ENCODE data around the gene FGF4.

Gene FGF4

GRCh38 chr11:69726481-69726880, 48.7 kb downstream of the FGF4 start:
- DNase-seq (ENCODE audit: low read depth) = no peak

- DNase-seq (ENCODE audit: low read depth) = no peak
Measured at GRCh38 chr11:69726019-69726418, 49.1 kb downstream of the FGF4 start.

- peak; percentile 17 for DNase-seq (ENCODE audit: low read depth)
Measured at GRCh38 chr11:69721745-69722144, 53.4 kb downstream of the FGF4 start.

GRCh38 chr11:69721106-69721505, 54.0 kb downstream of the FGF4 start:
- no peak for DNase-seq (ENCODE audit: low read depth)

Data from amniotic epithelial cell (primary cell).